Neural crest cell (in vitro differentiated cells): ENCODE data around the gene PI4K2A. TPM values are rescaled to one million over a fixed set of nuclear protein-coding genes. Genes with fewer than 3 reads are reported as not detected.
A peak's percentile ranks its signal among the peaks of the same experiment; 100 is the strongest.
"Not testable (repeated sequence)": the region's sequence is repeated elsewhere in the genome, so short reads cannot be mapped to it uniquely, and the experiment has no call there.

Experiments used
- DNase-seq: peaks from one replicate; pipeline ENCODE4 v3.0.0; 2021; ENCODE audit warnings: low read depth, mixed read lengths, low spot score
- H3K27ac Mint-ChIP-seq: one replicate; pipeline ENCODE4 v1.8.0; 2021; ENCODE audit warnings: mild to moderate bottlenecking, mixed read lengths; ENCODE audit not compliant: unreplicated experiment
- H3K27me3 Mint-ChIP-seq: 2 replicates; pipeline ENCODE4 v1.8.0; 2021; ENCODE audit warnings: low read depth, mild to moderate bottlenecking, mixed read lengths
- H3K36me3 Mint-ChIP-seq: 2 replicates; pipeline ENCODE4 v1.8.0; 2021; ENCODE audit warnings: low read depth, mild to moderate bottlenecking, mixed read lengths
- H3K4me1 Mint-ChIP-seq: 2 replicates; pipeline ENCODE4 v1.8.0; 2021; ENCODE audit warnings: mixed read lengths
- H3K4me3 Mint-ChIP-seq: one replicate; pipeline ENCODE4 v1.8.0; 2021; ENCODE audit warnings: mild to moderate bottlenecking, mixed read lengths
- H3K9me3 Mint-ChIP-seq: 2 replicates; pipeline ENCODE4 v1.8.0; 2021; ENCODE audit warnings: mixed read lengths
- CTCF ChIP-seq: fragments of 200-600 bp; sonication (generic); conservative IDR thresholded peaks from 2 replicates; pipeline ENCODE4 v1.5.0; 2021; ENCODE audit warnings: antibody characterized with exemption, mild to moderate bottlenecking
- total RNA-seq: library from RNA; stranded (reverse); gene quantifications from 2 replicates; pipeline ENCODE4 v1.2.1, GENCODE V29; 2021

The PI4K2A gene
- total RNA-seq, 1 donor from 2014 or later: 19.4 TPM

DNA sequence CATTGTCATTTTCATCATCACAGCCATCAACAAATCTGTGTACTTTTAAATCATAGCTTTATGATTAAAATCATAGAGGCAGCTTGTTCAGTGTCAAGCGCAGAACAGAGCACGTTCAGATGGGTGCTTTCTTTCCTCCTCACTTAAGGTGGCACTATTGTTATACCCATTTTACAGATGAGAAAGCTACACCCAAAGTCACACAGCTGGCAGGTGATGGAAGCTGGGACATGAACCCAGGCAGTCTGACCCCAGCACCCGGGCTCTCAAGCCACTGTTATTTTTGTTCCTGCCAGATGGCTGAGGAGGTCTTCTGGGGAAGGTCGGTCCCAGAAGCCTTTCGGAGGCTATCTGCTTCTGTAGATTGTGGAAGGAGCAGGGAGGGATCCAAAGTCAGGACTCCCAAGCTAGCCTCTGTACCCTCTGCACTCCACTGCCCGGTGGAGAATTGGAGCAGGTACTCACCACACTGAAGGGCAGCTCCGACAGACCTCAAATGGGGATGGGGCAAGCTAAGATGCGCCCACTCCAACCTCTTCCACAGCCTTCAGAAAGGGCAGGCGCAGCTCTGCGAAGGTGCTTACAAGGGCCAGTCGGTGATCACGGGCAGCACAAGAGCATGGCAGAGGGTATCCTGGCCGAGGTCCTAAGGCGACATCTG, 46.0 kb downstream of the PI4K2A start:
- DNase-seq: no peak
- Mint-ChIP-seq H3K4me1 (peaks cover 18% of the 10 kb centered on the region), H3K36me3 (no peaks in the 10 kb centered on the region), H3K4me3 (peak overlapping the region; percentile 87), H3K9me3 (no peaks in the 10 kb centered on the region), H3K27ac (no peak overlapping the region), H3K27me3 (no peaks in the 10 kb centered on the region)
- TF ChIP-seq CTCF: no peak

DNA sequence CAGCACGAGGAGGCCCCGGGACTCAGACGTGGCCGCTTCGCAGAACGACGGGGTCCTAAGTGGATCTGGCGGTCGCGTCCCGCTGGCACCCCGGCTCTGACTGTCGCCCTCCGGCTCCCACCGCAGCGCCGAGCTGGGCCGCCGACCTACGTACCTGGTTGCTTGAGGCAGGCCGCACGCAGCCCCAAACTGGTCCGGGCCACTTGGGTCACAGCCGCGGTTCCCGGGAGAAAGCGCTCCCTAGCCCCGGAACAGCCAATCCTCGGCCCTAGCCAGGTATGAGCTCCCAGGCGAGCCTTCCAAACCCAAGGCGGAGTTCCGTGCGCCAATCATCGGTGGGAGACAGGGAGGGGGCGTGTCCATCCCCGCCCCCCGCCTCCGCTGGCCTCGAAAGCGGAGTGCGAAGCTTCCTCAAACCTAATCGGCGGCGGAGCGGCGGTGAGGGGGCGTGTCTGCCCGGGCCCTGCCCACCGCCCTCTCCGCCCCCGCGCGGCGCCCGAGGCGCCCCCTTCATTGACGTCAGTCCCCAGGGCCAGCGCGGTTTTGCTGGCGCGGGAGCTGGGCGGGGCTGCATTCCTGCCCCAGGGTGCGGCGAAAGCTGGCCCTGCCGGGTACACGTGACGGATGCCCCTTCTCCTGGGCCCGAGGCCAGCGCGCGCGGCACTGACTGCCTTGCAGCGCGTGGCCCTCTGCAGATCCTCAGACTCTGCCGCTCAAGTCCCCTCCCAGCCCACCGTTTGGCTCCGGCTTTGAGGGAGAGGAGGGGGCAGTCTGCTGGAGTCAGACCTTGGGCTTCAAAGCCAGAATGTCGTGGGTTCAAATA, 46.7 kb downstream of the PI4K2A start, which contains the start of gene AVPI1:
Gene AVPI1, minus strand, starts transcription at position 280 of the 823 bp plus-strand sequence. CDS start 7,336 bp downstream, outside the sequence.
- peak within 1 kb of the TSS; percentile 83 for H3K27ac Mint-ChIP-seq
- no peaks in the 10 kb centered on the region for H3K36me3 Mint-ChIP-seq
- H3K4me3 Mint-ChIP-seq: peak within 1 kb of the TSS; percentile 87
- H3K27me3 Mint-ChIP-seq: no peaks in the 10 kb centered on the region
- no peak for TF ChIP-seq CTCF
- peaks cover 18% of the 10 kb centered on the region for H3K4me1 Mint-ChIP-seq
- H3K9me3 Mint-ChIP-seq: no peaks in the 10 kb centered on the region
- DNase-seq: peak; percentile 95

GRCh38 chr10:97687785-97688781, 47.6 kb downstream of the PI4K2A start:
- Mint-ChIP-seq H3K27me3 (no peaks in the 10 kb centered on the region), H3K9me3 (no peaks in the 10 kb centered on the region), H3K27ac (peak overlapping the region; percentile 83), H3K4me1 (peaks cover 18% of the 10 kb centered on the region), H3K36me3 (no peaks in the 10 kb centered on the region), H3K4me3 (peak overlapping the region; percentile 87)
- TF ChIP-seq CTCF: no peak
- no peak for DNase-seq

GRCh38 chr10:97689559-97690020, 49.1 kb downstream of the PI4K2A start:
- no peak for DNase-seq
- H3K9me3 Mint-ChIP-seq: no peaks in the 10 kb centered on the region
- H3K4me1 Mint-ChIP-seq: peaks cover 18% of the 10 kb centered on the region
- no peak for TF ChIP-seq CTCF
- H3K27me3 Mint-ChIP-seq: no peaks in the 10 kb centered on the region
- H3K36me3 Mint-ChIP-seq: no peaks in the 10 kb centered on the region
- H3K27ac Mint-ChIP-seq: no peak overlapping the region
- peak overlapping the region; percentile 27 for H3K4me3 Mint-ChIP-seq

GRCh38 chr10:97690133-97690532, 49.7 kb downstream of the PI4K2A start:
- H3K9me3 Mint-ChIP-seq: no peaks in the 10 kb centered on the region
- no peak overlapping the region for H3K27ac Mint-ChIP-seq
- TF ChIP-seq CTCF: no peak
- H3K36me3 Mint-ChIP-seq: no peaks in the 10 kb centered on the region
- no peaks in the 10 kb centered on the region for H3K27me3 Mint-ChIP-seq
- DNase-seq: no peak
- no peak overlapping the region for H3K4me3 Mint-ChIP-seq
- H3K4me1 Mint-ChIP-seq: peaks cover 14% of the 10 kb centered on the region

GRCh38 chr10:97698072-97698655, 57.7 kb downstream of the PI4K2A start:
- H3K9me3 Mint-ChIP-seq, H3K4me1 Mint-ChIP-seq, H3K36me3 Mint-ChIP-seq, H3K27ac Mint-ChIP-seq, H3K4me3 Mint-ChIP-seq, H3K27me3 Mint-ChIP-seq, DNase-seq: not testable (repeated sequence)
